Measurements from ENCODE around the gene NCF2.

DNA sequence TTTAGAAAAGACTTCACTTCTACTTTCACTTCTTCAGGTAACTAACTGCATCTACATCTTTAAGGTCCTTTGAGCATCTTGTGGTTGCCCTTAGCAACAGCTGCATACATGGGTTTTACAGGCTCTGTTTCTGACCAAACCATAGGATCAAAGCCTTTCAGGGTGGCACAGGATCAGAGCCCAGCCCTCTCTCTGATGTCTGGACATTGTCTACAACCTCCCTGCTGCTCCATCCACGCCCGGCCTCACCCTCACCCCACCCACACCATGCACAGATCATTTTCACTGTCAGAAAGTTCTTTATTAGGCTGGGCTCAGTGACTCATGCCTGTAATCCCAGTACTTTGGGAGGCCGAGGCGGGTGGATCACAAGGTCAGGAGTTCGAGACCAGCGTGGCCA, 5.2 kb downstream of the NCF2 start:
- TF ChIP-seq, protein P1, sequence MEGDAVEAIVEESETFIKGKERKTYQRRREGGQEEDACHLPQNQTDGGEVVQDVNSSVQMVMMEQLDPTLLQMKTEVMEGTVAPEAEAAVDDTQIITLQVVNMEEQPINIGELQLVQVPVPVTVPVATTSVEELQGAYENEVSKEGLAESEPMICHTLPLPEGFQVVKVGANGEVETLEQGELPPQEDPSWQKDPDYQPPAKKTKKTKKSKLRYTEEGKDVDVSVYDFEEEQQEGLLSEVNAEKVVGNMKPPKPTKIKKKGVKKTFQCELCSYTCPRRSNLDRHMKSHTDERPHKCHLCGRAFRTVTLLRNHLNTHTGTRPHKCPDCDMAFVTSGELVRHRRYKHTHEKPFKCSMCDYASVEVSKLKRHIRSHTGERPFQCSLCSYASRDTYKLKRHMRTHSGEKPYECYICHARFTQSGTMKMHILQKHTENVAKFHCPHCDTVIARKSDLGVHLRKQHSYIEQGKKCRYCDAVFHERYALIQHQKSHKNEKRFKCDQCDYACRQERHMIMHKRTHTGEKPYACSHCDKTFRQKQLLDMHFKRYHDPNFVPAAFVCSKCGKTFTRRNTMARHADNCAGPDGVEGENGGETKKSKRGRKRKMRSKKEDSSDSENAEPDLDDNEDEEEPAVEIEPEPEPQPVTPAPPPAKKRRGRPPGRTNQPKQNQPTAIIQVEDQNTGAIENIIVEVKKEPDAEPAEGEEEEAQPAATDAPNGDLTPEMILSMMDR (IDR thresholded peaks at IDR 0.05; ENCODE audit: low read depth, low read length) = no peak
- TF ChIP-seq EZH2phosphoT487 (IDR thresholded peaks at IDR 0.05; ENCODE audit: low read depth) = no peak

Data from OCI-LY3 (cell line).